Effector CD8-positive, alpha-beta T cell (primary cell): ENCODE measurements around the gene ATXN10.
"Not testable (repeated sequence)": the region's sequence is repeated elsewhere in the genome, so short reads cannot be mapped to it uniquely, and the experiment has no call there.

Experiments
- DNase-seq: peaks from one replicate; lab custom pipeline; 2025; lab: John Stamatoyannopoulos, UW

Gene ATXN10

GRCh38 chr22:45784357-45785277, 113.0 kb downstream of the ATXN10 start:
- DNase-seq = no peak

GRCh38 chr22:45785458-45785857, 113.8 kb downstream of the ATXN10 start:
- no peak for DNase-seq

GRCh38 chr22:45786726-45787125, 115.1 kb downstream of the ATXN10 start:
- no peak for DNase-seq

GRCh38 chr22:45787759-45788158, 116.1 kb downstream of the ATXN10 start:
- DNase-seq = no peak

GRCh38 chr22:45788522-45788921, 116.9 kb downstream of the ATXN10 start:
- no peak for DNase-seq

GRCh38 chr22:45790401-45790800, 118.8 kb downstream of the ATXN10 start:
- no peak for DNase-seq

- DNase-seq = no peak
Observed at GRCh38 chr22:45793161-45793560, 121.5 kb downstream of the ATXN10 start.

- DNase-seq = no peak
Observed at GRCh38 chr22:45793892-45794291, 122.3 kb downstream of the ATXN10 start.

- not testable (repeated sequence) for DNase-seq
Observed at GRCh38 chr22:45796009-45796408, 124.4 kb downstream of the ATXN10 start.

- DNase-seq = no peak
Observed at GRCh38 chr22:45799291-45799690, 127.7 kb downstream of the ATXN10 start.

- no peak for DNase-seq
Observed at GRCh38 chr22:45802054-45802453, 130.4 kb downstream of the ATXN10 start.

GRCh38 chr22:45804319-45804985, 132.8 kb downstream of the ATXN10 start:
- DNase-seq = no peak

GRCh38 chr22:45804986-45805325, 133.3 kb downstream of the ATXN10 start:
- no peak for DNase-seq

GRCh38 chr22:45805413-45805812, 133.8 kb downstream of the ATXN10 start:
- DNase-seq = no peak

- no peak for DNase-seq
Observed at GRCh38 chr22:45807156-45807915, 135.7 kb downstream of the ATXN10 start.

- DNase-seq = no peak
Observed at GRCh38 chr22:45812910-45813309, 141.3 kb downstream of the ATXN10 start.

- DNase-seq = no peak
Observed at GRCh38 chr22:45814198-45814597, 142.6 kb downstream of the ATXN10 start.

GRCh38 chr22:45816776-45817175, 145.1 kb downstream of the ATXN10 start:
- DNase-seq = no peak

- no peak for DNase-seq
Observed at GRCh38 chr22:45817745-45818423, 146.2 kb downstream of the ATXN10 start.

GRCh38 chr22:45818424-45819085, 146.9 kb downstream of the ATXN10 start:
- DNase-seq = no peak

- no peak for DNase-seq
Observed at GRCh38 chr22:45819305-45819704, 147.7 kb downstream of the ATXN10 start.
